ENCODE data around the gene IRX1.

The IRX1 gene

DNA sequence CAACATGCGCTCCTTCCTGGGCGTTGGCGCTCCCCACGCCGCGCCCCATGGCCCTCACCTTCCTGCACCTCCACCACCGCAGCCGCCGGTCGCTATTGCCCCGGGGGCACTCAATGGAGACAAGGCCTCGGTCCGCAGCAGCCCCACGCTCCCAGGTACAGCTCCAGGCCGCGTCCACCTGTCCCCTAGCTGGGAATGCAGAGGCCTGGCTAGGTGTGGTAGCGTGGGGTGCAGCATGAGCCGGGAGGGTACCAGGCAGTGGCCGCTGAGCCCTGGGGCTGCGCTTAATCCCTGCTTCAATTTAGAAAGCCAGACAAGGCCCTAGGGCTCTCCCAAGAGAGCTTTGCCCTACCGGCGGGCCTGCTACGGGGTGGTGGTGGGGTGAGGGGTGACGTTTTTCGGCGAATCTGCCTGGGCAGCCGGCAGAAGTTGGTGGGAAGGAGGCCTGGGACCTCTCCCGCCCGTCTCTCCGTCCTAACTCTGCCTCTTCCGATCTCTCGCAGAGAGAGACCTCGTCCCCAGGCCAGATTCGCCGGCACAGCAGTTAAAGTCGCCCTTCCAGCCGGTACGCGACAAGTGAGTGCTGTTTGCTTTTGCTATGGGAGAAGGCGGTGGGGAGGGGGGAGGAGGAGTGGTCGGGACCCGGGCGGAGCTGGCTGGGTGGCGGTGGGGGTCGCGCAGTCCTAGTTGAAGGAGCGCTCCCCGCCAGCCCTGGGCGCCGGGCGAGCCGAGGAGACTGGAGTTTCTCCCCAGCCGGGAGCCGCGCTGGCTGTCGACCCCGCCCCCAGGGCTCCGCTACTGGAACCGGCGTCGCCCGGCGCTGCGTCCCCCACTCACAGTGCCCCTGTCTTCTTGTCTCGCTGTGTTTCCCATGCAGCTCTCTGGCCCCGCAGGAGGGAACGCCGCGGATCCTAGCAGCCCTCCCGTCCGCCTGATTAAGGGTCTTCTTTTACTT is 4.8 kb downstream of the IRX1 start:
- DNase-seq (ENCODE audit: low read depth), result no peak

DNA sequence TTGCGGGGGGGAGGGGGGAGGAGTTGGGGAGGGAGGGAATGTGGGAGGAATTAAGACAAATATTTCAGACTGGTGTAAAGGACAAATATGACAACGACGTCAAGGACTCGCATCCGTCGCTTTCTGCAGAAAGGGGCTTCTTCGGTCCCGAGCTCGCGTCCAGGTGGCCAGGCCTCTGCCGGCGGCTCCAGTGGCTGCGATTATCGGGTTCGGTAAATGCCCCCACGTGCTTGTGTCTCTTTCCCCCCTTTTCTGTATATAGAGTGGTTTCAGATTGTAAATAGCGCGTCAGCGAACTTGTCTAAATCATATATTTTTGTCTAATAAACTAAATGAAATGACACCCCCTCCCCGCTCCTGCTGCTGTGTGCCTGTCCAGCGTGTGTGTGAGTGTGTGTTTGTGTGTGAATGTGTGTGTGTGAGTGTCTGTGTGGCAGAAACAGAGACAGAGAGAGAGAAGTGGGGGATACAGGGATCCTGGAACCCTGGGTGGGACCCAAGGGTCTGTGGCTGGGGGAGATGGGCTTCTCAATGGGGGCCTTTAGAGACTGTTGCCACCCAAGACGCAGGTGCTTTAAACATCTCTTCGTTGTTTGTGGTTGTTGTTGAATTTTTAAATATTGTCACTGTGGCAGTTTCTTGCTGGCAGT is 5.6 kb downstream of the IRX1 start:
- DNase-seq (ENCODE audit: low read depth), result no peak

DNA sequence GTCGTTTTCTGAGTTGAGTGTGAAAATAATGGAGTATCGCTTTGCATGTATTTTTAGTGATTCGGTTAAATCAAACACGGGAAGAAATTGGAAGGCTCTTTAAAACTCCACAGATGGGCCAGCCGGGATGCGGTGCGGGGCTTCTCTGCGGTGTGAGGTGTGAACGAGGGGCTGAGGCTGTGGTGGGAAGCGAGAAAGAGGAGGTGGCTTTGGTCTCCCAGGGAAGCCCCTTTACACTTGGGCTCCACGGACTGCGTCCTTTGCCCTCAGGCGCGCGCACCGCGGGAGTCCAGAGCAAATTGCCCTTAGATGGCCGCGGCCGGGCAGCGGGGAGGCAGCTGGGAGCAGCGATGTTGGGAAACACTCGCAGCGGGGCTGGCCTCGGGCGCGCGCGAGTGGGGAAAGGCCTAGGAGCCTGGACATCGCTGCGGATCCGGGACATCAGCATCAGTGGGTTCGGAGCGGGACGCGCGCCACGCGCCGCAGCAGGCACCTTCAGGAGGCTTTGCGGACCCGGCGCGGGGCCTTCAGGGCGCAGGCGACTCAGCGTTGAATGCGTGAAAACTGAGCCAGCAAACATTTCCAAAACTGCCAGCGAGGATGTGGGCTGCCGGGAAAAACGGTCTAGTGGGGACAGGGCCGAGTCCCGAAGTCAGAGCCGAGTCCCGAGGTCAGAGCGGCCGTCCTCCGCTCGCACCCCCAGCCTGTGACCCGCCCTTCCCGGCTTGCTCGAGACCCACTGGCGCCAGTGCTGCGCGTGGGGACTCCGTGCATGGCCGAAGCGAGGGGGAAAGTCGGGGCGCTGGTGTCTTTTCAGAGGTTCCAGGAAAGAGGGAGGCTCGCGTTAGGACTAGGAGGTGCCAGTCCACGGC is 6.5 kb downstream of the IRX1 start:
- no peak for DNase-seq (ENCODE audit: low read depth)

DNA sequence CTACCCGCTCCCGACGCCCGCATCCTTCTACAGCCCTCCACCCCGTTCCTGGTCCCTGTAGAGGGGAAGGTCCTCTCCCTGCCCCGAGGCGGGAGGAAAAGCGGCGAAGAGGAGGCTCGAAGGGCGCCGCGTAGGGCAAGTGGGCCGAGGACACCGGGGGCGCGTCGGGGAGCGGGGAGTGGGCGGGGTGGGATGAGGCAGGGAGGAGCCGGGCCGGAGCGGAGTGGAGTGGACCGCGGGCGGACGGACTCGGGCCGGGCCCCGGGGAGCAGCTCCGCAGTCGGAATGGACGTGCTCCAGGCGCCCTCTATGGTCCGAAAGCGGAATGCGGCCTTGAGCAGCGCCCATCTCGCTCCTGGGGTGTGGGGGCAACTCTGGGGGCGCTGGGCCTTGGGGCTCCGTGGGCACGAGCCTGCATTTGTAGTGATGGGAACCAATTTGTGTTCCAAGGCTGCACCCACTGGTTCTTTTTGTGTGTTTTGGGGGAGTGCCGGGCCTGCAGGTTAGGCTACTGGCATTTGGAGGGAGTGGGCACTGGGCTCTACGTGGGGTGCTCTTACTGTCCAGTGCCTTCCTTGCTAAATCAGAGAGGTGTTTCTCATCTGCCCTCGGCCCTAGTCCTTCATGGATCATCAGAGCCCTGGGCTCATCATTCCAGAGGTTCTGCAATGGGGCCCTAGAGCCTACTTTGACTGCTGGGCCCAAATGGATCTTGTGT is 7.3 kb downstream of the IRX1 start:
- no peak for DNase-seq (ENCODE audit: low read depth)

DNA sequence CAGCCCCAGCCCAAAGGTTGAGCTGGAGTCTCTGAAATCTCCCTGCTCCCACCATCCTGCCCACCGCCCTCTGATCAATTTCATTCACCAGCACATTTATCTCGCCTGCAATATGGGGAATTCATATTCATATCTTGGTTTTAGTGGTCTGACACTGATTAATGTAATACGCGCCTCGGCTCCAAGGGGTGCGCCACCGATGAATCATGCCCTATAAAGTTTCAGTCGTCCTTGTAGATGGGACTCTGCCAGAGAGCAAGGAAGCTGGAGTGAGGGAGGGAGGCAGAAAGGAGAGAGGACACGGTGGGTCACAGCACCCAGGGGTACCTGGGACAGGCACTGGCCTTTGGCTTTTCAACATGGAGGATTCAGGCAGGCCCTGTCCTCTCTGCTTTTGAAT is 8.9 kb downstream of the IRX1 start:
- no peak for DNase-seq (ENCODE audit: low read depth)

DNA sequence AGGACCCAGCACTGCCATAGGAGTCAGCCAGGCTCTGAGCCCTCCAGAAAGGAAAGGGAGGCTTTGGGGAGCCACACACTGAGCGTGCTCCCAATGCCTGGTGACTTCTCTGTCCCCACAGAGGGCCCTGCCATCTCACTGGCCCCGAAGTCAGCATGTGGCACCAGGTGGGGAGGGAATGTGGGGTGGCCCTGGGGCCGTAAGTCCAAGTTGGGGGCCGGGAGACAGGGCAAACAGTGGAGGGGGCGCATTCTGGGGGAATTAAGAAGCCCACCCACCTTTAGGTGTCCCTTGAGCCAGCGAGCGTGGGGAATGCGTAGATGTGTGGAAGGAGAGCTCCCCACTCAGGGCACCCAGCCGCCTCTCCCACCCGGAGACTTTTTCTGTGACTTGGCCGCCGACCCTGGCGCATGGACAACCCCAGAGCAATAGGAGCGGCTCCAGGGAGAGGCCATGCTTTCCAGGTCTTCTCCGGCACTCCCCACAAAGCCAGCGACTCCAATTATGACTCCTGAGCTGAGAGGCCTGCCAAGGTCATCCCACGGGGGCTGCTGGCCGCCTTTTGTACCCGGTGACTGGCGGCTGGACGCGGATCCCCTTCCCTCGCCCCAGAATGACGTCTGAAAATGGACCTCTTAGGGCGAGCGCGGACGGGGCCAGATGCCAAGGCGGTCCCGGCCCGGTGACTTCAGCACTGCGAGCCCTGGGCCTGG is 9.8 kb downstream of the IRX1 start:
- DNase-seq (ENCODE audit: low read depth), result no peak

DNA sequence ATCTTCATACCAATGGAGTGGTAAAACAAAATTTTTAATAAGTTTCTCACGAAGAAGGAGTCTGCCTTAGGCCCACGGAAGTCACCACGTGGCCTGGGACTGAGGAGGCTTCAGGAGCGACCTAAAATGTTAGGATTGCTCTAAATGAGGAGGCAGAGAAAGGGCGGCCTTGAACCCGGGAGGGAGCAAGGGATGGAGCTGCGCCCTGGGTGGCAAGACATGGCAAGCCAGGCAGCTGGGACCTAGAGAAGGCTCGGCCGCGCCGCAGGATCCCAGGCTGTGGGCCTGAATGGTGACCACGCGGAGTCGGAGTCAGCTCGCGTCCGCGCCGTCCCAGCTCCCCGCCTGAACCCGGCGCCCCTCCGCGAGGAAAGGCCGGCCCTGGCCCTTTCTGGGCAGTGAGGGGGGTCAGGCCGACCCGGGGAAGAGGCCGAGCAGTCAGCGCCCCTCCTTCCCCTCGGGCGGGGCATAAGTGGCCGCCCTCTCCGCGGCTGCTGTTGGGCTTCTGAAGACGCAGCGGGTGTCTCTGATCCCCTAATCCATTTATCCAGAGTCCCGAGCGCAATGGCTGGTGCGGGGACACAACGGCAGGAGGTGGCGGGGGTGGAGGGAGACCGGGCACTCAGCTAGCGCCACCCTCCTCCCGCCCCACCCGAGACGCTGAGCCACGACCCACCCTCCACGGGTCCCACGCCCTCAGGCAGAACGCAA is 10.6 kb downstream of the IRX1 start:
- DNase-seq (ENCODE audit: low read depth), result no peak

DNA sequence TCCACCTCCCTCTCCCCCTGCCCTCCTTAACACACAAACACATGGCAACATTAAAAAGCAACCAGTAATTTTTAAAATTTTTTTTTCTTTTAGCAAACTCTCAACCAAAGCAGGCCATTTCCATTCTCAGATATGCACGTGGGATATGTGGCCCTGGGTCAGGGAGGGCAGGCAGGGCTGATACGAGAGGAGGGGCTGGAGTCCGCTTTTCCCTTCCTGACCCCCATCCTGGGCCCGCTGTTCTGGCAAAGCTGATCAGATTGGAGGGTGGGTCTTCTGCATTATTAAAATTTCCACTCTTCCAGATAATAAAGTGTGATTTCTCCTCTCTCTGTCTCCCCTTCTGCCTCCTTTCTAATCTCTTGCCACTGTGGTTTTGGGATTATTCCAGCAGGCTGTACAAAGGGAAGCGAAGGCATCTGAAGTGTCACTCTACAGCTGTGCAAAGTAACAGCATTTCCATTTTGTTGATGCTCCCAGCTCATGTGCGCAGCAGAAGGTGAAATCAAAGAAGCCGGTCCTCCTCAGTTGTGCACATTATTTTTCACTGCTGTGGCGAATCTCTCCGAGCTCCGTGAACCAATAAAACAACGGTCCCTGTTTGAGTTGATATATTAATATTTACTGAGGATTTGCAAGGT is 12.0 kb downstream of the IRX1 start:
- DNase-seq (ENCODE audit: low read depth), result no peak

DNA sequence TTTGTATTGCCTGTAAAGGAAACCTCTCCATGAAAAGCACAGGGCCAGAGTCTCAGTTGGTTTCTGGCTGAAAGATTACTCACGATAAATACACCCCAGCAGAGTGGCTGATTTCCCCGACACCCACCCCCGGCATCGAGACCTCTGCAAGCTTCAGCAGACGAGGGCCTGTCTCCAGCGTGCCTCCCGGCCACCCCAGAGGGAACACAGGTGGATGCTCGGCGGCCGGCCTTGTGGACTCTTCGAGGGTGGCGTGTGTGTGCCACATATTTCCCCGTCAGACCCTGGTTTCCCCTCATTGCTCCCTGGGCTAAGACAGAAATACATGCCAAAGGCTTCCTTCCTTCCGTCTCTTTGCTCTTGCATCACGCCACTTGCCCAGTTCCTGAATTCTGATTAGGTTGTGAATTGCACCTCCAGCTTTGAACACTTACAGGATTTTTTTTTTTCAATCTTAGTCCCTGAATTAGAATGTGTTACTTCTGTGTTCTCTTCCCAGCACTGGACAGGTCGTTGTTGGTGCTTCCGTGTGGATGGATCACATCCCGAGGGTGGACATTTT is 13.6 kb downstream of the IRX1 start:
- no peak for DNase-seq (ENCODE audit: low read depth)

DNA sequence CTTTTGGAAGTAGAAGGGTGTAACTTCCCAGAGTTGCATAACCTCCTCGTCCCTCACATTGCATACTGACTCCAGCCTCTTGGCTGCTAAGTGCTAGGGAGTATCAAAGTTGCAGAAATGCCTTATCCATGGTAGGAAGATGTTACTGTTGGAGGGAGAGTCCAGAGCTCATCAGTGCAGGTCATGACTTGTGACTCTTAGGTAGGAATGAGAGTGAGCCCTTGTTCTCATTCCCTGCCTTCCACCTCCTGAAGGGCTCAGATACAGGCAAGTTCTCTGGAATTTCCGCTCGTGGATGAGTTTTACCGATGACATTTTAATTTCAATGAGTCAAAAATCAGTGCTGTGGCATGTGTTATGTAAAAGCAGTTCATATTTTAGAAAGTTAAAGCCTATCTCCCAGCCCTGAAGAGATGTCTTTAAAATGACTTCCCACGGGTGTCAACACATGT is 17.0 kb downstream of the IRX1 start:
- no peak for DNase-seq (ENCODE audit: low read depth)

DNA sequence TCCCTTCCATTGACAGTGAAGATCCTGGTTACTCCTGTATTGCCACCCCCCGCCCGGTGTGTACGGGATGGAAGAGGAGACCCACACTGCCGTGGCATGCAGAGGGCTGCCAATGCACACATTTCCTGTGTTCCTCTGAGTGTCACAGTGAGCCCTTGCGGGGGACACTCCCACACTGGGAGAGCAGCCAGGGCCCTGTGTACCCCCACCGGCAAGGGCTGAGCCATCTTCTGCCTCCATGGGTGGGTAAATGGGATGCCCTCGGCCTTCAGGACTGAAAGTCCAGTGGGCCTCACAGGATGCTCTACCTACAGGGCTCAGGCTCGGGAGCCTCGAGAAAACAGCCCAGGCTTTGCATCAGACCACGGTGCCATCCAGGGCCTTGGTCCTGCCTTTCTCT is 18.1 kb downstream of the IRX1 start:
- no peak for DNase-seq (ENCODE audit: low read depth)

DNA sequence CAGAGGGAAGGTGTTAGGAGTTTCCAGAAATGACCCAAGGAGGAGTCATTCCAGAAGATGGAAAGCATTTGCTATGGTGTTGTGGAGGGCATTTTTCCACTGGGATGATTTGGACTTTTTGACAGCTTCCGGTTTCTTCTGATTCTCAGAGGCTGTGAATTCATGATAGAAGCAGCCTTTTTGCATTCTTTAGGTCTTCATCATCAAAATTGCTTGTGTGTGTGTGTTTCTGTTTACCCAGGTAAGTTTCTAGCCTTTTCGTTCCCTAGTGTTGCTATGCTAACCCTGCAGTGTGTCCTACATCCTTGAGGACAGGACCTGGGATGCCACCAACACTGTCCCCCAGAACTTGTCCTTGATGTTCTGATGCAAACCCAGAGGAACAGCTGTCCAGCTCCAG is 19.6 kb downstream of the IRX1 start:
- no peak for DNase-seq (ENCODE audit: low read depth)

DNA sequence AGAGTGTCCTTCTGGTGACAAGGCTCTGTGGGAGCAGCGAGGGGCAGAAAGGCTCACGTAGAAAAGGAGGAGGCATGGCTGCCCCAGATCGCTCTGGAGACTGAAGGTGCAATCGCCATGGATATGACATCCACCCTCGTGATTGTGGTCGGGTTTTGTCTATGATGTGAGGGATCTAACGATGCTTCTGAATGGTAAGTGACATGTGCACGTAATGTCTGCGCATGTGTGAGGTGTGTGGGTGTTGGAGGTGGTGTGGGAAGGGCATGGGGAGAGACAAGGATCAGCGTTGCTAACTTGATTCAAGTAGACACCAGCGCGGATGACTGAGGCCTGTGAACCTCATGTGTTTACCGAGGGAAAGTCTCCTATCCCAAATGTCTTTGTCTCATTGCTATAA is 20.2 kb downstream of the IRX1 start:
- DNase-seq (ENCODE audit: low read depth), result no peak

DNA sequence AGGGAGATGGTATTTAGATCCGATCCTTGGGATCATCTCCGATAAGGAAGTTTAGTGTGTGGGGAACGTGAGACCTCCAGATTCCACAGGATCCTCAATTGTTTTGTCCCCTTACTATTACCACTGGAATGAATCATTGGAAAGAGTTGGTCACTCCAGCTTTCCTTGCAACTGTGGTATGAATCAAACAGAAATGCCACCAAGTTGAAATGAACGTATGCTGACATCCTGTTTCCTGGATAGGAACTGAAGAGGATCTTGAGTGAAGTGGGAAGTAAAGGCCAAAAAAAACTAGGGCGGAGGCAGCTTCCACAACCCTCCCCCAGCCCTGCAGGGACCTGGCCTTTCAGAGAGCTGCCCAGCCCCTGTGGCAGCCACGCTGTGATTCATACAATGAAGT is 23.9 kb downstream of the IRX1 start:
- DNase-seq (ENCODE audit: low read depth), result no peak

DNA sequence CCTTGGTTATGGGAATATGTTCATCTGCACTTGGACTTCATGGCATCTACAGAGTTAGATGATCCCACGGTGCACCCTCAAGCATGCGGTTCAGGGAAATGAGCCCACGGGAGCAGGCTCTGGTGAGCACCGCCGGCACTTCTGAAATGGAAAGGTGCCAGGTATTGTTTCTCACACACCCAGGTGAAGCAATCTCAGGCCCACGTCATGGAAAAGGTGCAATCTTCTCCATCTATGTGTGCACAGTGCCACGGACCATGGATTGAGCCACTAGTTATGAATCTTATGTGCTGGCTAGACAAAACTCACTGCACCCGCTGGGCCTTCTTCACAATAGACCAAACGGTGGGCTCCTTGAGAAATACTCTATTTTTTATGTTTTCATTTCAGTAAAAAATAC is 27.3 kb downstream of the IRX1 start:
- DNase-seq (ENCODE audit: low read depth), result no peak

DNA sequence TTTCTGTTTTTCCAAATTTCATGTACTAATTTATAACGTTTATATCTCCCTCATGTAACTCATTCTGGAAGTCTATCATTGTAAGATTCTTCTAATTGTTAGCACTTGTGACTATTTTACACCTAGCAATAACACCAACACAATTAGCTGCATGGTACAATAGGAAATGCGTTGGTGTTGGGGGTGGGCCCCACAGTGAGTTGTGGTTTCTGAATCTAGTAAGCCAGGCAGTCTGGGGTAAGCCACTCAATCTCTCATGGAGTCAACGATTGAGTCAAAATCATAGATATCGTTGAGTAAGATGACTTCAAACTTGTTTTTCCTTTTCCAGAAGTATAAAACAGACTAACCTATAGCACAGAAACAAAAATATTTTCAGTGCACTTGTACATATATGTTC is 30.0 kb downstream of the IRX1 start:
- no peak for DNase-seq (ENCODE audit: low read depth)

DNA sequence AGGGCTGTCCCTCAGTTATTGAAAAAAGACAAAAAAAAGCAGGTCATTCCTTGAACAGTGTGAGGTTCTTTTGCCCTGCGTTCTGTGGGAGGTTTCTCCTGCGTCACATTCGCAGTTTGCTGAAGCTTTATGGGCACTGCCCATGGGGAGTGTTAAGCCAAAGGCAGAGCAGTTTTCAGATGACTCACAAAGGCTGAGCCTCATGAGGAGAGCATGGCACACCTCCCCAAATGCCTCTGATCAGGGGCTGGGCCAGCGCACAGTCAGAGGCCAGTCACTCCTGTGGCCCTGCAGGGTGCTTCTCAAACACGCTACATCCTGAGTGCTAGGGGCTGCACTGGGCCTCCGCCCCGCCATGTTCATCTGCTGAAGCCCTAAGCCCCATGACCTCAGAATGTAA is 38.4 kb downstream of the IRX1 start:
- DNase-seq (ENCODE audit: low read depth), result no peak

DNA sequence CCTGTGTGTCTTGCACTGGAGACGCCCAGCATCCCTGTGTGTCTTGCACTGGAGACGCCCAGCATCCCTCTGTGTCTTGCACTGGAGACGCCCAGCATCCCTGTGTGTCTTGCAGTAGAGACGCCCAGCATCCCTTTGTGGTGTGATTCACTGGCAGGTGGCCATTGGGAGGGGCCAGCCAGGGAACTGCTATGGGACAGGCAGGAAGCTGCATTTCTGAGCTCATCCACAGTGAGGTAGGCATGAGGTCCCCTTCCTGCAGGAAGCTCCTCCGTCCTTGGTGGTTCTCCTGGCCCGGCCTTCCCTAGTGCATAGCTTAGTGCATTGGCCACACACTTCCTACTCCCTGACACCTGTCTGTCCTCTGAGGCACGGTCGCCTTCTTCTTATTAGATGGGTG is 43.5 kb downstream of the IRX1 start:
- DNase-seq (ENCODE audit: low read depth), result no peak

DNA sequence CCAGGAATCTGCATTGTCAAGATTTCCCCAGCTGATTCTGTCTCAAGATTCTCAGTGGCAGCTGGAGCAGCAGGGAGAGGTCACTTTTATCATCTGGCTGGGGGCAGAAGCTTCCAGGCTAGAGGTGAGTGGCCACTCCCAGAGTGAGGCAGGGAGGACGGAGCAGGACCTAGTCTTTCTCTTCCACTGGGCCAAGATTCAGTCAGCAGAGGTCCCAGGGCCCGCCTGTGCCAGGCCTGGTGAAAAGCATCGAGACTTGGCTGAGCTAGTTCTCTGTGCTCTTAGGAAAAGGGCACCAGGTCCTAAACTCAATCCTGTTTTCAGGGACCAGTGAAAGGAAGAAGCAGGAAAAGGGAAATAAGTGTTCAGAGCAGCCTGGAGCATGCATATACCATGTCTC is 46.6 kb downstream of the IRX1 start:
- no peak for DNase-seq (ENCODE audit: low read depth)

DNA sequence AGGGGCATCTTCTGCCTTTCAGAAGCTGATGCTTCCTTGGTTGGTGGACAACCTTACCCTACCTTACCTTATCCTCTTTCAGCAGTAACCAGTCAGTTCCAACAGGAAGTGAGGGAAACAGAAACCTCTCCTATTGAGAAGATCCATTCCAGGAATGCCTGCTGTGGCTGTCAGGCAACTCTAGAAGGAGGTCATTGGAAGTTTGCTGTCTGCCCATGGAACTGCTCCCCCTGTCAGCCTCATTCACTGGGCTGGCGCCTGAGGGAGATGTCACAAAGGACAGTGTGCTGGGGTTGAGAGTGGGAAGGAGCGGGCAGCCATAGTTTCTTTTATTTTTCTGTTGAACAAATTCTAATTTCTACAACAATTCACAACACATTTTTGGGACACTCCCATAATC is 54.7 kb downstream of the IRX1 start:
- DNase-seq (ENCODE audit: low read depth), result no peak

Data from stimulated activated CD8-positive, alpha-beta memory T cell treated with anti-CD3 and anti-CD28 coated beads, Interleukin-15, amount 100 ng/mL, for 1 hour (primary cell).